MM.1S (cell line): ENCODE data around the gene PTPRF.

Experiments used
- DNase-seq: peaks from one replicate; pipeline ENCODE4 v3.0.0-alpha.2; 2015
- H2AFZ ChIP-seq: fragments of 300-600 bp; sonication (generic); 2 replicates; pipeline ENCODE4 v1.6.0; 2016; ENCODE audit warnings: antibody characterized with exemption, low read length
- H3F3A ChIP-seq: fragments of 300-600 bp; sonication (generic); 2 replicates; pipeline ENCODE4 v1.6.1; 2016; ENCODE audit warnings: mild to moderate bottlenecking, antibody characterized with exemption, low read length, moderate library complexity, mixed read lengths; ENCODE audit not compliant: insufficient read depth
- H3K27ac ChIP-seq: fragments of 300-600 bp; sonication (generic); 2 replicates; pipeline ENCODE4 v1.5.1; 2016; ENCODE audit warnings: mild to moderate bottlenecking, low read length
- H3K27me3 ChIP-seq: fragments of 300-600 bp; sonication (generic); replicated peaks from 2 replicates; pipeline ENCODE4 v1.6.0; 2016; ENCODE audit warnings: low read length; ENCODE audit not compliant: insufficient read depth
- H3K36me3 ChIP-seq: fragments of 300-600 bp; sonication (generic); replicated peaks from 2 replicates; pipeline ENCODE4 v1.6.1; 2016; ENCODE audit warnings: mild to moderate bottlenecking, low read length, mixed read lengths; ENCODE audit not compliant: insufficient read depth
- H3K4me1 ChIP-seq: fragments of 300-600 bp; sonication (generic); 2 replicates; pipeline ENCODE4 v1.6.1; 2016; ENCODE audit warnings: low read length, mixed read lengths
- H3K4me2 ChIP-seq: fragments of 300-600 bp; sonication (generic); 2 replicates; pipeline ENCODE4 v1.6.0; 2016; ENCODE audit warnings: low read depth, low read length
- H3K4me3 ChIP-seq: fragments of 300-600 bp; sonication (generic); 2 replicates; pipeline ENCODE4 v1.5.1; 2016; ENCODE audit warnings: low read length, mixed read lengths
- H3K79me2 ChIP-seq: fragments of 300-600 bp; sonication (generic); 2 replicates; pipeline ENCODE4 v1.6.1; 2016; ENCODE audit warnings: mixed run types, low read length, mixed read lengths
- H3K9ac ChIP-seq: fragments of 300-600 bp; sonication (generic); 2 replicates; pipeline ENCODE4 v1.6.1; 2016; ENCODE audit warnings: low read length, mixed read lengths
- H3K9me2 ChIP-seq: fragments of 300-600 bp; sonication (generic); replicated peaks from 2 replicates; pipeline ENCODE4 v1.6.1; 2016; ENCODE audit warnings: mild to moderate bottlenecking, low read length, mixed read lengths; ENCODE audit not compliant: insufficient read depth
- H3K9me3 ChIP-seq: fragments of 300-600 bp; sonication (generic); replicated peaks from 2 replicates; pipeline ENCODE4 v1.6.1; 2016; ENCODE audit warnings: mild to moderate bottlenecking, low read length, mixed read lengths; ENCODE audit not compliant: insufficient read depth
- H4K20me1 ChIP-seq: fragments of 300-600 bp; sonication (generic); 2 replicates; pipeline ENCODE4 v1.6.1; 2016; ENCODE audit warnings: mild to moderate bottlenecking, low read length, moderate library complexity, mixed read lengths; ENCODE audit not compliant: insufficient read depth
- CTCF ChIP-seq: fragments of 300-600 bp; sonication (generic); IDR thresholded peaks from 2 replicates; pipeline ENCODE4 v1.5.1; 2016; ENCODE audit warnings: antibody characterized with exemption, low read length, mixed read lengths
- EZH2 ChIP-seq: fragments of 300-600 bp; sonication (generic); optimal IDR thresholded peaks from 2 replicates; pipeline ENCODE3; 2017; ENCODE audit warnings: low read depth, mild to moderate bottlenecking, antibody characterized with exemption, low read length, mixed read lengths
- EZH2phosphoT487 ChIP-seq: fragments of 300-600 bp; sonication (generic); IDR thresholded peaks from 2 replicates; pipeline ENCODE4 v1.6.1; 2018; ENCODE audit warnings: antibody characterized with exemption, low read length

Gene PTPRF

GRCh38 chr1:43616383-43616782 lies 85.7 kb downstream of the PTPRF start:
- Histone ChIP-seq H2AFZ (no peak overlapping the region), H3K27ac (no peak overlapping the region), H3K79me2 (no peaks in the 10 kb centered on the region), H3K9ac (no peak overlapping the region), H3K4me1 (no peaks in the 10 kb centered on the region), H3K9me2 (no peaks in the 10 kb centered on the region), H3K4me2 (no peak overlapping the region), H3K36me3 (no peaks in the 10 kb centered on the region), H3K27me3 (0 out of 2 replicates have a peak, but pooled peaks cover 5% of the 10 kb centered on the region), H4K20me1 (no peaks in the 10 kb centered on the region), H3K9me3 (no peaks in the 10 kb centered on the region), H3F3A (no peaks in the 10 kb centered on the region), H3K4me3 (no peak overlapping the region)
- TF ChIP-seq EZH2 (no peak), EZH2phosphoT487 (no peak), CTCF (no peak)
- no peak for DNase-seq

GRCh38 chr1:43617011-43617410 lies 86.3 kb downstream of the PTPRF start:
- Histone ChIP-seq H3K36me3 (no peaks in the 10 kb centered on the region), H3K27me3 (no peaks in the 10 kb centered on the region)

GRCh38 chr1:43617668-43618067 lies 87.0 kb downstream of the PTPRF start:
- H4K20me1 ChIP-seq, result no peaks in the 10 kb centered on the region
- H3K9me3 ChIP-seq, result no peaks in the 10 kb centered on the region
- H3K4me3 ChIP-seq, result no peak overlapping the region
- no peak overlapping the region for H3K4me2 ChIP-seq
- no peaks in the 10 kb centered on the region for H3K4me1 ChIP-seq
- no peak for DNase-seq
- no peak overlapping the region for H2AFZ ChIP-seq
- no peaks in the 10 kb centered on the region for H3K9me2 ChIP-seq
- no peaks in the 10 kb centered on the region for H3K27me3 ChIP-seq
- no peaks in the 10 kb centered on the region for H3K36me3 ChIP-seq
- no peaks in the 10 kb centered on the region for H3F3A ChIP-seq
- TF ChIP-seq CTCF (no peak), EZH2 (no peak), EZH2phosphoT487 (no peak)
- H3K27ac ChIP-seq, result no peak overlapping the region
- no peak overlapping the region for H3K9ac ChIP-seq
- no peaks in the 10 kb centered on the region for H3K79me2 ChIP-seq

More at GRCh38 chr1:43617011-43617410, 86.3 kb downstream of the PTPRF start:
- H3K4me1 ChIP-seq, result no peaks in the 10 kb centered on the region
- H4K20me1 ChIP-seq, result no peaks in the 10 kb centered on the region
- no peaks in the 10 kb centered on the region for H3K9me3 ChIP-seq
- H3F3A ChIP-seq, result no peaks in the 10 kb centered on the region
- DNase-seq, result no peak
- no peak overlapping the region for H3K27ac ChIP-seq
- no peak overlapping the region for H2AFZ ChIP-seq
- TF ChIP-seq CTCF, result no peak
- TF ChIP-seq EZH2, result no peak
- TF ChIP-seq EZH2phosphoT487, result no peak
- no peak overlapping the region for H3K4me2 ChIP-seq
- no peaks in the 10 kb centered on the region for H3K79me2 ChIP-seq
- no peak overlapping the region for H3K4me3 ChIP-seq
- no peaks in the 10 kb centered on the region for H3K9me2 ChIP-seq
- no peak overlapping the region for H3K9ac ChIP-seq
